ENCODE data around the gene PRPF40A.

Gene PRPF40A

GRCh38 chr2:152648336-152648735 lies 68.9 kb downstream of the PRPF40A start:
- no peak for DNase-seq

GRCh38 chr2:152647552-152647951 lies 69.7 kb downstream of the PRPF40A start:
- DNase-seq, result no peak

- DNase-seq, result no peak
Observed at GRCh38 chr2:152646775-152647174, 70.5 kb downstream of the PRPF40A start.

GRCh38 chr2:152646264-152646663 lies 71.0 kb downstream of the PRPF40A start:
- no peak for DNase-seq

GRCh38 chr2:152644189-152644873 lies 72.9 kb downstream of the PRPF40A start:
- no peak for DNase-seq

GRCh38 chr2:152638590-152638989 lies 78.7 kb downstream of the PRPF40A start:
- no peak for DNase-seq

- no peak for DNase-seq
Observed at GRCh38 chr2:152638056-152638455, 79.2 kb downstream of the PRPF40A start.

DNA sequence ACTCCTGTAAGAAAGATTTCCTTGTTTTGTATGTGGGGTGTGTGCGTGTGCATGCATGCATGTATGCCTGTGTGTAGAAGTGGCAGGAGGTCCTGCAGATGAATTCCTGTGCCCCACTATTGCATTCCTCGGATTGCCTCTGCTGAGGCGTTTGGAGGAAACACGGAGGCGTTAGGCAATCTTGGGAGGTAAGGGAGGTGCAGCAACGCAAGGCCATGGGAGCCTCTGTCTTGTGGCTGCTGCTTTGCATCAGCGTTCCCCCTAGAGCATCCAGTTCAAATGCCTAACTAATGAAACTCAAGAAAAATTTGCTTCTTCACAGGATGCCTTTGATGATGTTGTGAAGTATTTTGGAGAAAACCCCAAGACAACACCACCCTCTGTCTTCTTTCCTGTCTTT lies 80.0 kb downstream of the PRPF40A start:
- no peak for DNase-seq

GRCh38 chr2:152635635-152636298 lies 81.5 kb downstream of the PRPF40A start:
- peak; percentile 43 for DNase-seq

- DNase-seq, result no peak
Observed at GRCh38 chr2:152632736-152633135, 84.5 kb downstream of the PRPF40A start.

- no peak for DNase-seq
Observed at GRCh38 chr2:152630466-152630865, 86.8 kb downstream of the PRPF40A start.

- DNase-seq, result no peak
Observed at GRCh38 chr2:152629202-152629601, 88.1 kb downstream of the PRPF40A start.

- no peak for DNase-seq
Observed at GRCh38 chr2:152627351-152627957, 89.8 kb downstream of the PRPF40A start.

- DNase-seq, result no peak
Observed at GRCh38 chr2:152626911-152627339, 90.3 kb downstream of the PRPF40A start.

DNA sequence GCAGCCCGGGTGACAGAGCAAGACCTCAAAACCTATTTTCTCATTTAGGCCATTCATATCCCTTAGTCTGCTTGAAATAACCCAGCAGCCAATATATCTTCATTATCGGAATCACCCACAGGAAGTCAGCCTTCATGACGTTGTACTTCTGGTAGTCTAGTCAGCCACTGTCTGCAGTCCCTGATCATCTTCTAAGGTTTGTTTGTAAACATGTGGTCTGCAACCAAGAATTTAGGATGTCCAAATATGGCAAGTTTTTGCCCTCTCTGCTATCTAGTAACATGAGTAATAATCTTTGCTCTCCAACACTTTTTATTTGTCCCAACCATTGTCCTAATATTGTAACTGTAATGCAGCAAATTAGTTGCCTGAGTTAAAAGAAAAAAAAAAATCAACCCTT lies 92.5 kb downstream of the PRPF40A start:
- DNase-seq, result no peak

DNA sequence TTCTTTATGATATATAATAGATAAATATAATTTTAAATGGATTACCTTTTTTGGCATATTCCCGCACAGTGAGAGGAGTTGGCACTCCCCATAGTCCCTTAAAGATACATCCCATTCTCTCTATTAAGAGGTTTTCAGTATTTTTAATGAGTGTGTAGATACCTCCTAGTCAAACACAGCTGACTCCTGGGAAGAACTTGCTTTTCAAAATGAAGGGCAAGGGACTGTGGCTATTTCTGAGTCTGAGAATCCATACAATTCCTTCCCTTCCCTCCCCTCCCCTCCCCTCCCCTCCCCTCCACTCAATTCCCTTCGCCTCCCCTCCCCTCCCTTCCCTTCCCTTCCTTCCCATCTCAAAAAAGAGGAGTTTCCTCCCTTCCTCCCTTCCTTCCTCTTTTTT lies 93.5 kb downstream of the PRPF40A start:
- DNase-seq, result no peak

DNA sequence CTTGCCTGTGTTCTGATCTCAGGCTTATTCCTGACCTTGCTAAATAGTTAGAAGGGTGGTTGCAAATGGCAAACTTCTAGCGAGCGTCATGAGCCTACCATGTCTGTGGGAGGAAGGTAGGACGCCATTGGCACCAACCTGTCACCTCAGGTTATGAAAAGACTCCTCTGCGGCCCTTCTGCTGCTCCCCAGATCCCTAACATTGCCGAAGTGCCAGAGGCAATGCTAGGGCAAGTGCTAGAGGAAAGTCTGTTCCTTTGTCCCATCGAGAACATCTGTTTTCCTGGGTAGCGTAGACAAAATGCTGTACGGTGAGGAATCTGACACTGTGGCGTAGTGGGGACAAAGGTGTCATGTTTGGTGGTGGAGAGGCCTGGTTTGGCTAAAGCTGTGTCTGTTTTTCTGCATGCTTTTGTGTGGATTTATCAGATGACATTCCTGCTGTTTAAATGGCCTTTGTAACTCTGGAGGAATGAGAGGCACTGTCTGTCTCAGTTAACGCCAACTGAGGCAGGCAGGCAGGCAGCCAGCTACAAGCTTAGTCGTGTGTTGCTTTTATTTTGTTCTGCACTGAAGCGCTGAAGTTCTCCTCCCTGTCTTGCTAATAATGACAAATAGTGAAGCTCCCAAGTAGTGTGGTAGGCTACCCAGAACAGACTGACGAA lies 94.1 kb downstream of the PRPF40A start:
- no peak for DNase-seq

- no peak for DNase-seq
Observed at GRCh38 chr2:152622219-152622618, 95.0 kb downstream of the PRPF40A start.

GRCh38 chr2:152620985-152621384 lies 96.3 kb downstream of the PRPF40A start:
- DNase-seq, result no peak

DNA sequence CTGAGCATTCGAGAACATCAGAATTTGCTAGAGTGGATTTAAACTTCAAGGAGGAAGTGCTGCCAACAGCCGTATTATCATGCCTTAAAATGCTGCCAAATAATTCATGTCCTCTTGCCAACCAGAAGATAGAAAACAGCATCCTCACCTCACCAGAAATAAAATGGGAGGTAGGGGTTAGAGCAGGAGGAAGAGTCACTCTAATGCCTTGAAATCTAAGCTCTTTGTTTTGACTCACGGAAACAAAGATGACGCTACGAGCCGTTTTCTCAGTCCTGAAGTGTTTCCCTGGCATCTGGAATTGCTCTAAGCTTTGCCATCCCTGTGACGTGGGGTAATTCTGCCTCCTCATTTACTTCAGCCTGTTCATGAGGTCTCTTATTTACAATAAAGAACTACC lies 97.1 kb downstream of the PRPF40A start:
- DNase-seq, result no peak

DNA sequence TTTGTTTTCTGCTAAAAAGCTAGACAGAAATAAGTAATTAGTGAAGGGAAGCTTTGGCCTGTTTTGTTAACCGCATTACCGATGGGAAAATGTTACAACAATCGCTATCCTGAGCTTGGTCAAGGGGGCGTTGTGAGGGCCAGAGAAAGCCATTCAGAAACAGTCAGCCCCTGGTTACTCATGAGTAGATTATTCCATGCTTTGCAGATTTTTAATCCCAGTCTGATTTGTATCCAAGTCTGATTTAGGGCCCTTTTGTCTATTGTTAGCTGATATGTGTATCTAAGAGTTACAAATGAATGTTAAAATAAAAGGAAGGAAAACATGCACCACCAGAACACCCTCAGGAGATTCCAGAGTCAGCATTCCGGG lies 99.1 kb downstream of the PRPF40A start:
- DNase-seq, result no peak

- no peak for DNase-seq
Observed at GRCh38 chr2:152617456-152618192, 99.6 kb downstream of the PRPF40A start.

- DNase-seq, result no peak
Observed at GRCh38 chr2:152615177-152615576, 102.1 kb downstream of the PRPF40A start.
